DMS153 treated with DMSO at 0.1 percent for 48 hours (cell line): ENCODE data around the gene EXOC3L4.

Source experiments
- DNase-seq: peaks from one replicate; lab custom pipeline; 2025; ENCODE audit not compliant: unreplicated experiment; lab: John Stamatoyannopoulos, UW

Gene EXOC3L4

GRCh38 chr14:103070971-103071542, 23.5 kb upstream of the EXOC3L4 start:
- DNase-seq: no peak

- DNase-seq: no peak
These were observed 22.8 kb upstream of the EXOC3L4 start for GRCh38 chr14:103071544-103072251.

- no peak for DNase-seq
These were observed 21.7 kb upstream of the EXOC3L4 start for GRCh38 chr14:103072595-103073366.

GRCh38 chr14:103073367-103073875, 21.1 kb upstream of the EXOC3L4 start:
- no peak for DNase-seq

- no peak for DNase-seq
These were observed 20.4 kb upstream of the EXOC3L4 start for GRCh38 chr14:103073876-103074728.

- no peak for DNase-seq
These were observed 19.7 kb upstream of the EXOC3L4 start for GRCh38 chr14:103074729-103075367.

- peak; percentile 21 for DNase-seq
These were observed 16.1 kb upstream of the EXOC3L4 start for GRCh38 chr14:103078420-103078749.

GRCh38 chr14:103078860-103079587, 15.5 kb upstream of the EXOC3L4 start:
- DNase-seq: no peak

GRCh38 chr14:103081951-103082350, 12.6 kb upstream of the EXOC3L4 start:
- no peak for DNase-seq

- DNase-seq: no peak
These were observed 10.3 kb upstream of the EXOC3L4 start, which contains the start of gene LBHD2 for GRCh38 chr14:103084021-103084919. TSS of gene LBHD2 (plus strand) at chr14:103084210. CDS start at chr14:103086013, 1,803 bp downstream.

- DNase-seq: no peak
These were observed 9.1 kb upstream of the EXOC3L4 start for GRCh38 chr14:103085106-103086091.

- no peak for DNase-seq
These were observed 7.7 kb upstream of the EXOC3L4 start for GRCh38 chr14:103086771-103087342.

- DNase-seq: no peak
These were observed 7.1 kb upstream of the EXOC3L4 start for GRCh38 chr14:103087343-103087835.

- no peak for DNase-seq
These were observed 5.6 kb upstream of the EXOC3L4 start for GRCh38 chr14:103088921-103089320.

- no peak for DNase-seq
These were observed 4.9 kb upstream of the EXOC3L4 start for GRCh38 chr14:103089386-103090335.

- no peak for DNase-seq
These were observed 4.0 kb upstream of the EXOC3L4 start for GRCh38 chr14:103090481-103091020.
